WTC11 (cell line): ENCODE measurements around the gene NLN. TPM values are rescaled to one million over a fixed set of nuclear protein-coding genes. Genes with fewer than 3 reads are reported as not detected.

Source experiments
- ATAC-seq: fragments of 200-7000 bp; cut with Tn5 transposase; 2 replicates; pipeline ENCODE4 v1.10.0; 2021; ENCODE audit warnings: mild to moderate bottlenecking, moderate library complexity
- CTCF ChIA-PET: fragments of 300-600 bp; sonication (Branson Sonifier 250); formaldehyde crosslinking; loops from one replicate; lab custom pipeline; 2021; ENCODE audit warnings: antibody characterized with exemption; lab: Charles Lee
- POLR2A ChIA-PET: fragments of 350-600 bp; sonication (Branson Sonifier 250); formaldehyde crosslinking; loops from one replicate; lab custom pipeline; 2021; ENCODE audit warnings: antibody characterized with exemption; lab: Charles Lee
- DNase-seq: peaks from one replicate; pipeline ENCODE4 v3.0.0; 2021; ENCODE audit warnings: low spot score
- H3K27ac Mint-ChIP-seq: 2 replicates; pipeline ENCODE4 v1.8.0; 2021; ENCODE audit warnings: mixed read lengths
- H3K27me3 Mint-ChIP-seq: 2 replicates; pipeline ENCODE4 v1.8.0; 2021; ENCODE audit warnings: low read depth, mild to moderate bottlenecking, moderate library complexity, mixed read lengths
- H3K36me3 Mint-ChIP-seq: 2 replicates; pipeline ENCODE4 v1.8.0; 2021; ENCODE audit warnings: mixed read lengths
- H3K4me1 Mint-ChIP-seq: 2 replicates; pipeline ENCODE4 v1.8.0; 2022; ENCODE audit warnings: mixed read lengths
- H3K4me3 Mint-ChIP-seq: 2 replicates; pipeline ENCODE4 v1.8.0; 2021; ENCODE audit warnings: mild to moderate bottlenecking, moderate library complexity, mixed read lengths
- H3K9me3 Mint-ChIP-seq: 2 replicates; pipeline ENCODE4 v1.8.0; 2021; ENCODE audit warnings: mixed read lengths
- ESRRA ChIP-seq: sonication (generic); formaldehyde crosslinking; IDR thresholded peaks from 2 replicates; pipeline ENCODE4 v1.8.1; 2022; ENCODE audit warnings: mild to moderate bottlenecking, missing genetic modification reagents, borderline replicate concordance
- FOXP1 ChIP-seq: sonication (generic); formaldehyde crosslinking; IDR thresholded peaks from 2 replicates; pipeline ENCODE4 v1.8.0; 2022; ENCODE audit warnings: missing genetic modification reagents, mild to moderate bottlenecking, moderate library complexity, borderline replicate concordance
- GRHL2 ChIP-seq: fragments of 250-450 bp; sonication (Bioruptor Pico); IDR thresholded peaks from 2 replicates; pipeline ENCODE4 v1.8.0; 2022; ENCODE audit warnings: mild to moderate bottlenecking, moderate library complexity; ENCODE audit not compliant: insufficient replicate concordance, severe bottlenecking
- HMGA2 ChIP-seq: fragments of 250-450 bp; sonication (Bioruptor Pico); IDR thresholded peaks from 2 replicates; pipeline ENCODE4 v1.4.0; 2021; ENCODE audit warnings: mild to moderate bottlenecking, moderate library complexity
- HMGXB4 ChIP-seq: sonication (generic); formaldehyde crosslinking; IDR thresholded peaks from 2 replicates; pipeline ENCODE4 v1.8.1; 2023; ENCODE audit warnings: mild to moderate bottlenecking, moderate library complexity, missing genetic modification reagents
- KAT7 ChIP-seq: sonication (generic); formaldehyde crosslinking; IDR thresholded peaks from 2 replicates; pipeline ENCODE4 v1.8.1; 2023; ENCODE audit warnings: missing genetic modification reagents, mild to moderate bottlenecking, borderline replicate concordance
- MYBL2 ChIP-seq: sonication (generic); formaldehyde crosslinking; IDR thresholded peaks from 2 replicates; pipeline ENCODE4 v1.8.1; 2023; ENCODE audit warnings: mild to moderate bottlenecking, moderate library complexity, missing genetic modification reagents
- NFATC4 ChIP-seq: fragments of 250-450 bp; sonication (Bioruptor Pico); IDR thresholded peaks from 2 replicates; pipeline ENCODE4 v1.9.0; 2021; ENCODE audit warnings: mild to moderate bottlenecking
- NR1H2 ChIP-seq: sonication (generic); formaldehyde crosslinking; IDR thresholded peaks from 2 replicates; pipeline ENCODE4 v1.9.0; 2021; ENCODE audit warnings: mild to moderate bottlenecking, moderate library complexity, missing genetic modification reagents
- NR2C2 ChIP-seq: sonication (generic); formaldehyde crosslinking; IDR thresholded peaks from 2 replicates; pipeline ENCODE4 v1.8.0; 2022; ENCODE audit warnings: mild to moderate bottlenecking, missing genetic modification reagents
- RELA ChIP-seq: sonication (generic); formaldehyde crosslinking; IDR thresholded peaks from 2 replicates; pipeline ENCODE4 v1.8.1; 2022; ENCODE audit warnings: missing genetic modification reagents, mild to moderate bottlenecking, borderline replicate concordance
- SMAD3 ChIP-seq: sonication (generic); formaldehyde crosslinking; IDR thresholded peaks from 2 replicates; pipeline ENCODE4 v1.8.0; 2022; ENCODE audit warnings: missing genetic modification reagents, mild to moderate bottlenecking, borderline replicate concordance
- USF1 ChIP-seq: sonication (generic); formaldehyde crosslinking; IDR thresholded peaks from 2 replicates; pipeline ENCODE4 v1.8.0; 2022; ENCODE audit warnings: mild to moderate bottlenecking, missing genetic modification reagents
- USF2 ChIP-seq: sonication (generic); formaldehyde crosslinking; IDR thresholded peaks from 2 replicates; pipeline ENCODE4 v1.8.1; 2023; ENCODE audit warnings: mild to moderate bottlenecking, missing genetic modification reagents, moderate library complexity
- ZNF138 ChIP-seq: sonication (generic); formaldehyde crosslinking; conservative IDR thresholded peaks from 2 replicates; pipeline ENCODE4 v1.8.1; 2022; ENCODE audit warnings: mild to moderate bottlenecking, moderate library complexity, missing genetic modification reagents
- ZNF232 ChIP-seq: sonication (generic); formaldehyde crosslinking; IDR thresholded peaks from 2 replicates; pipeline ENCODE4 v1.8.0; 2022; ENCODE audit warnings: mild to moderate bottlenecking, missing genetic modification reagents
- ZNF317 ChIP-seq: sonication (generic); formaldehyde crosslinking; IDR thresholded peaks from 2 replicates; pipeline ENCODE4 v1.8.1; 2023; ENCODE audit warnings: low read depth, mild to moderate bottlenecking, moderate library complexity, missing genetic modification reagents, borderline replicate concordance
- ZNF423 ChIP-seq: fragments of 250-450 bp; sonication (Bioruptor Pico); IDR thresholded peaks from 2 replicates; pipeline ENCODE4 v2.1.2; 2022; ENCODE audit warnings: mild to moderate bottlenecking, moderate library complexity
- total RNA-seq: library from RNA; stranded (reverse); gene quantifications from 3 replicates; pipeline ENCODE4 v1.2.3, GENCODE V29; 2021
- TF ChIP-seq, protein P1 (sequence below): fragments of 250-450 bp; sonication (Bioruptor Pico); IDR thresholded peaks from 2 replicates; pipeline ENCODE4 v2.1.2; 2022; ENCODE audit warnings: mild to moderate bottlenecking, moderate library complexity
- TF ChIP-seq, protein P2 (sequence below): sonication (generic); formaldehyde crosslinking; IDR thresholded peaks from 2 replicates; pipeline ENCODE4 v1.8.0; 2023; ENCODE audit warnings: missing genetic modification reagents
- TF ChIP-seq, protein P3 (sequence below): fragments of 250-450 bp; sonication (Bioruptor Pico); IDR thresholded peaks from 2 replicates; pipeline ENCODE4 v1.9.0; 2021; ENCODE audit warnings: moderate library complexity, mild to moderate bottlenecking, inconsistent platforms, borderline replicate concordance

Gene NLN
- total RNA-seq, 1 experiment from 2014 or later = 163 TPM

DNA sequence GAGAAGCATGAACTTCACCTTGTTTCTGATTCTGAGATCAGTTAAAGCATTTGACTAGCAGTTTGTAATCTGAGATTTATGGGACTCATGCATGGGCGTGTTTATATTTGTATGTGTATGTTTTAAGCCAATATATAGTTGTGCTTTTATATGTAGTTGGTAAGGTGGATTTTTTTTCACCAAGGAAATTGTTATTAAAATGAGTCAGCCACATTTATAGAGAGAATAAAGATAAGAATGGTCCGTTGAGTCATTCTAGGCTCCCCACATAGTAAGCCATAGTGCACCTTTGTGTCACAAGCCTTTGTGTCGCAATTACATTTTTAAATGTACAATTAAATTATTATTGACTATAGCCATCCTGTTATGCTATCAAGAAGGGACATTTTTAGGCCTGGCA, 89.0 kb downstream of the NLN start (continued):
- no peak for TF ChIP-seq HMGXB4 (CRISPR knock-in tag)
- TF ChIP-seq MYBL2 (CRISPR knock-in tag) = no peak

GRCh38 chr5:65811885-65812284, 89.9 kb downstream of the NLN start:
- CTCF ChIA-PET = no interaction called here
- no peak for ATAC-seq

DNA sequence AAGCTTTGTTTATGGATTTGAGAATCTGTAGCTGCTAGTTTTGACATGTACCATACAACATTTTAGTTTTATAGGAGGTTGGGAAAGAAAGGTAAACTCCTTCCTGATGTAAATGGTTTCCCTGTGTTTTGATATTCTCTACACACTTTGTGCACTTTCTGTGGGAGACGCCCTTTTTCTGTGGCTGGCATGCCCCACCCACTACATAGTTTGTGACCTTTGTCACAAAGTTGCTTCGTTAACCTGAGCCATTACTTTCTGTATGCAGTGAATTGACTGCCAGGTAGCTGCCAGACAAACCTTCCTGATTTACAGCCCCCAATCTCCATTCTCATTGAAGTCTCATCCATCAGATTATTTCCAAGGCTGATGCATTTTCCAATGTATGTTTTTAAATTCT, 90.6 kb downstream of the NLN start:
- H3K9me3 Mint-ChIP-seq = no peaks in the 10 kb centered on the region
- ChIA-PET POLR2A (no interaction called here), CTCF (no interaction called here)
- no peak overlapping the region for H3K4me3 Mint-ChIP-seq
- peaks cover 5% of the 10 kb centered on the region for H3K4me1 Mint-ChIP-seq
- no peaks in the 10 kb centered on the region for H3K27me3 Mint-ChIP-seq
- TF ChIP-seq ZNF232 = no peak
- no peak for TF ChIP-seq HMGA2 (CRISPR knock-in tag)
- TF ChIP-seq FOXP1 = no peak
- TF ChIP-seq USF2 (CRISPR knock-in tag) = no peak
- TF ChIP-seq, protein P1, sequence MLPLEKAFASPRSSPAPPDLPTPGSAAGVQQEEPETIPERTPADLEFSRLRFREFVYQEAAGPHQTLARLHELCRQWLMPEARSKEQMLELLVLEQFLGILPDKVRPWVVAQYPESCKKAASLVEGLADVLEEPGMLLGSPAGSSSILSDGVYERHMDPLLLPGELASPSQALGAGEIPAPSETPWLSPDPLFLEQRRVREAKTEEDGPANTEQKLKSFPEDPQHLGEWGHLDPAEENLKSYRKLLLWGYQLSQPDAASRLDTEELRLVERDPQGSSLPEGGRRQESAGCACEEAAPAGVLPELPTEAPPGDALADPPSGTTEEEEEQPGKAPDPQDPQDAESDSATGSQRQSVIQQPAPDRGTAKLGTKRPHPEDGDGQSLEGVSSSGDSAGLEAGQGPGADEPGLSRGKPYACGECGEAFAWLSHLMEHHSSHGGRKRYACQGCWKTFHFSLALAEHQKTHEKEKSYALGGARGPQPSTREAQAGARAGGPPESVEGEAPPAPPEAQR (CRISPR knock-in tag) = no peak
- TF ChIP-seq, protein P2, sequence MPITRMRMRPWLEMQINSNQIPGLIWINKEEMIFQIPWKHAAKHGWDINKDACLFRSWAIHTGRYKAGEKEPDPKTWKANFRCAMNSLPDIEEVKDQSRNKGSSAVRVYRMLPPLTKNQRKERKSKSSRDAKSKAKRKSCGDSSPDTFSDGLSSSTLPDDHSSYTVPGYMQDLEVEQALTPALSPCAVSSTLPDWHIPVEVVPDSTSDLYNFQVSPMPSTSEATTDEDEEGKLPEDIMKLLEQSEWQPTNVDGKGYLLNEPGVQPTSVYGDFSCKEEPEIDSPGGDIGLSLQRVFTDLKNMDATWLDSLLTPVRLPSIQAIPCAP (CRISPR knock-in tag) = no peak
- TF ChIP-seq NFATC4 (CRISPR knock-in tag) = no peak
- TF ChIP-seq SMAD3 = no peak
- TF ChIP-seq RELA (CRISPR knock-in tag) = no peak
- TF ChIP-seq ESRRA (CRISPR knock-in tag) = no peak
- TF ChIP-seq ZNF423 (CRISPR knock-in tag) = no peak
- TF ChIP-seq, protein P3, sequence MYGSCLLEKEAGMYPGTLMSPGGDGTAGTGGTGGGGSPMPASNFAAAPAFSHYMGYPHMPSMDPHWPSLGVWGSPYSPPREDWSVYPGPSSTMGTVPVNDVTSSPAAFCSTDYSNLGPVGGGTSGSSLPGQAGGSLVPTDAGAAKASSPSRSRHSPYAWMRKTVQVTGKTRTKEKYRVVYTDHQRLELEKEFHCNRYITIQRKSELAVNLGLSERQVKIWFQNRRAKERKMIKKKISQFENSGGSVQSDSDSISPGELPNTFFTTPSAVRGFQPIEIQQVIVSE (CRISPR knock-in tag) = no peak
- no peak for TF ChIP-seq ZNF138
- TF ChIP-seq USF1 (CRISPR knock-in tag) = no peak
- TF ChIP-seq NR2C2 (CRISPR knock-in tag) = no peak
- TF ChIP-seq KAT7 (CRISPR knock-in tag) = no peak
- TF ChIP-seq NR1H2 (CRISPR knock-in tag) = no peak
- TF ChIP-seq ZNF317 (CRISPR knock-in tag) = no peak
- ATAC-seq (no peak), DNase-seq (no peak)
- H3K36me3 Mint-ChIP-seq = peaks cover 66% of the 10 kb centered on the region
- H3K27ac Mint-ChIP-seq = no peak overlapping the region

More at GRCh38 chr5:65811885-65812284, 89.9 kb downstream of the NLN start:
- Mint-ChIP-seq H3K4me3 (no peak overlapping the region), H3K9me3 (no peaks in the 10 kb centered on the region), H3K4me1 (no peaks in the 10 kb centered on the region; the same call in 1 of the 2 replicates), H3K27me3 (no peaks in the 10 kb centered on the region), H3K36me3 (peaks cover 66% of the 10 kb centered on the region), H3K27ac (no peak overlapping the region)
- no peak for DNase-seq
- TF ChIP-seq, protein P2 (CRISPR knock-in tag) = no peak
- TF ChIP-seq ZNF423 (CRISPR knock-in tag) (no peak), GRHL2 (CRISPR knock-in tag) (no peak)
- POLR2A ChIA-PET = no interaction called here
